SK-N-SH (cell line): ENCODE results near the gene CDKL5. TPM values are rescaled to one million over a fixed set of nuclear protein-coding genes. Genes with fewer than 3 reads are reported as not detected.

ENCODE experiments used
- CTCF ChIA-PET: fragments of 300-600, 350-600 bp; formaldehyde crosslinking; extraction: SDS; loops from one replicate; lab custom pipeline; 2021; lab: Yijun Ruan, JAX
- POLR2A ChIA-PET: fragments of 350-600 bp; sonication (Branson Sonifier 250); formaldehyde crosslinking; extraction: SDS; loops from one replicate; lab custom pipeline; 2020; ENCODE audit warnings: antibody characterized with exemption, inconsistent platforms; lab: Yijun Ruan, JAX
- DNase-seq: peaks from one replicate; pipeline ENCODE4 v3.0.0; 2012
- H2AFZ ChIP-seq: fragments of 200-600 bp; sonication (generic); 2 replicates; pipeline ENCODE4 v1.8.1; 2016; ENCODE audit warnings: antibody characterized with exemption, mild to moderate bottlenecking, low read depth
- H3F3A ChIP-seq: fragments of 200-600 bp; sonication (generic); replicated peaks from 2 replicates; pipeline ENCODE3; 2016; ENCODE audit warnings: antibody characterized with exemption, mild to moderate bottlenecking; ENCODE audit not compliant: insufficient read depth
- H3K27ac ChIP-seq, 2 experiments: fragments of 200-500 bp in 1 of 2; fragments of 200-600 bp in 1 of 2; sonication (Bioruptor generic) in 1 of 2; sonication (generic), shearing (Covaris generic) in 1 of 2; 2 replicates each; pipeline versions ENCODE4 v1.5.1 to v1.6.1; 2014 to 2016; ENCODE audit warnings: low read depth in 2 of 2, inconsistent platforms in 1 of 2, low read length in 1 of 2, mild to moderate bottlenecking in 1 of 2, mixed read lengths in 1 of 2
- H3K27me3 ChIP-seq: fragments of 200-600 bp; sonication (generic), shearing (Covaris generic); 2 replicates; pipeline ENCODE4 v1.6.1; 2016; ENCODE audit warnings: mixed run types; ENCODE audit not compliant: insufficient read depth
- H3K36me3 ChIP-seq, 2 experiments: fragments of 200-500 bp in 1 of 2; fragments of 200-600 bp in 1 of 2; sonication (Bioruptor generic) in 1 of 2; sonication (generic) in 1 of 2; replicated peaks in 1 of 2; 2 replicates each; pipeline versions ENCODE3 to v1.5.1; 2014 to 2016; ENCODE audit warnings: low read length in 1 of 2, mild to moderate bottlenecking in 1 of 2; ENCODE audit not compliant: insufficient read depth in 2 of 2, control insufficient read depth in 1 of 2
- H3K4me1 ChIP-seq, 2 experiments: fragments of 200-500 bp in 1 of 2; fragments of 200-600 bp in 1 of 2; sonication (Bioruptor generic) in 1 of 2; sonication (generic), shearing (Covaris generic) in 1 of 2; 2 replicates each; pipeline versions ENCODE4 v1.5.1 to v1.6.1; 2014 to 2016; ENCODE audit warnings: low read depth in 1 of 2, low read length in 1 of 2, mixed run types in 1 of 2; ENCODE audit not compliant: insufficient read depth in 2 of 2, control insufficient read depth in 1 of 2
- H3K4me2 ChIP-seq: fragments of 200-600 bp; sonication (generic), shearing (Covaris generic); 2 replicates; pipeline ENCODE4 v1.6.1; 2017; ENCODE audit warnings: mixed run types
- H3K4me3 ChIP-seq, 2 experiments: fragments of 200-500 bp in 1 of 2; fragments of 200-600 bp in 1 of 2; sonication (Bioruptor generic) in 1 of 2; sonication (generic), shearing (Covaris generic) in 1 of 2; 2 replicates each; pipeline versions ENCODE4 v1.5.1 to v1.8.1; 2014 to 2016; ENCODE audit warnings: low read depth in 2 of 2, inconsistent platforms in 1 of 2, low read length in 1 of 2, mild to moderate bottlenecking in 1 of 2, mixed read lengths in 1 of 2, moderate library complexity in 1 of 2
- H3K79me2 ChIP-seq: fragments of 200-600 bp; sonication (generic); 2 replicates; pipeline ENCODE4 v1.8.1; 2017; ENCODE audit warnings: mild to moderate bottlenecking; ENCODE audit not compliant: insufficient read depth
- H3K9ac ChIP-seq: fragments of 200-600 bp; sonication (generic); 2 replicates; pipeline ENCODE4 v1.6.1; 2017; ENCODE audit warnings: mixed run types
- H3K9me2 ChIP-seq: fragments of 200-600 bp; sonication (generic); 2 replicates; pipeline ENCODE4 v1.6.1; 2017; ENCODE audit warnings: mixed run types
- H3K9me3 ChIP-seq: fragments of 200-600 bp; sonication (generic); 2 replicates; pipeline ENCODE4 v1.6.1; 2017; ENCODE audit warnings: mixed run types, mild to moderate bottlenecking, moderate library complexity
- H4K20me1 ChIP-seq: fragments of 200-600 bp; sonication (generic); 2 replicates; pipeline ENCODE4 v1.6.1; 2017; ENCODE audit warnings: mild to moderate bottlenecking, mixed run types; ENCODE audit not compliant: insufficient read depth
- CHD2 ChIP-seq: fragments of 150-350 bp; IDR thresholded peaks from 2 replicates; pipeline ENCODE4 v1.6.1; 2018; ENCODE audit warnings: low read length; ENCODE audit not compliant: partially characterized antibody
- ELF1 ChIP-seq: IDR thresholded peaks from 2 replicates; pipeline ENCODE4 v1.4.0; 2012
- EZH2phosphoT487 ChIP-seq: fragments of 200-600 bp; sonication (generic); IDR thresholded peaks from 2 replicates; pipeline ENCODE4 v1.6.1; 2017; ENCODE audit warnings: low read depth, mixed run types, mild to moderate bottlenecking, antibody characterized with exemption, moderate library complexity, borderline replicate concordance
- FOSL2 ChIP-seq: IDR thresholded peaks from 2 replicates; pipeline ENCODE4 v1.4.0; 2012; ENCODE audit warnings: low read depth, mild to moderate bottlenecking, moderate library complexity, borderline replicate concordance
- FOXJ3 ChIP-seq: sonication (generic); formaldehyde crosslinking; IDR thresholded peaks from 2 replicates; pipeline ENCODE4 v1.5.1; 2020; ENCODE audit warnings: mild to moderate bottlenecking, missing genetic modification reagents
- FOXM1 ChIP-seq: IDR thresholded peaks from 2 replicates; pipeline ENCODE4 v1.4.0; 2012; ENCODE audit warnings: low read depth, mild to moderate bottlenecking
- IRF3 ChIP-seq: fragments of 150-350 bp; IDR thresholded peaks from 2 replicates; pipeline ENCODE4 v1.6.1; 2016; ENCODE audit warnings: mild to moderate bottlenecking, low read depth, low read length
- JUND ChIP-seq: IDR thresholded peaks from 2 replicates; pipeline ENCODE4 v1.4.0; 2012
- MEF2A ChIP-seq: IDR thresholded peaks from 2 replicates; pipeline ENCODE4 v1.4.0; 2012; ENCODE audit warnings: low read depth, borderline replicate concordance
- MXI1 ChIP-seq: IDR thresholded peaks from 2 replicates; pipeline ENCODE4 v1.6.1; 2012; ENCODE audit warnings: mild to moderate bottlenecking, low read depth, low read length, improper control_type of control experiment
- NFIC ChIP-seq: IDR thresholded peaks from 2 replicates; pipeline ENCODE4 v1.4.0; 2012; ENCODE audit warnings: borderline replicate concordance
- NRF1 ChIP-seq: IDR thresholded peaks from 2 replicates; pipeline ENCODE4 v1.6.1; 2012; ENCODE audit warnings: low read depth, mild to moderate bottlenecking, low read length
- POLR2AphosphoS5 ChIP-seq: IDR thresholded peaks from 2 replicates; pipeline ENCODE4 v1.6.1; 2012; ENCODE audit warnings: low read depth, low read length
- RCOR1 ChIP-seq: fragments of 150-350 bp; IDR thresholded peaks from 2 replicates; pipeline ENCODE4 v1.6.1; 2017; ENCODE audit warnings: antibody characterized with exemption, low read length
- SIN3A ChIP-seq: IDR thresholded peaks from 2 replicates; pipeline ENCODE4 v1.6.1; 2012; ENCODE audit warnings: low read depth, mild to moderate bottlenecking, low read length, moderate library complexity, borderline replicate concordance
- ZBTB33 ChIP-seq: IDR thresholded peaks from 2 replicates; pipeline ENCODE4 v1.4.0; 2012; ENCODE audit warnings: low read depth, borderline replicate concordance
- WGBS: methylation state at CpG from one replicate; pipeline ENCODE4 v1.1.6; 2017; ENCODE audit warnings: low lambda C conversion rate; 5-methylcytosine and 5-hydroxymethylcytosine counted together
- polyA plus RNA-seq, 3 experiments: library from polyadenylated mRNA; depleted of rRNA; stranded (reverse); fragments of >200 nt; gene quantifications; 2 replicates each; pipeline ENCODE4 v1.2.3, GENCODE V29; 2012
- TF ChIP-seq, protein P1 (sequence below): IDR thresholded peaks from 2 replicates; pipeline ENCODE4 v1.6.1; 2012; ENCODE audit warnings: mild to moderate bottlenecking, low read depth, low read length, moderate library complexity
- TF ChIP-seq, protein P2 (sequence below): IDR thresholded peaks from 2 replicates; pipeline ENCODE4; 2012
- TF ChIP-seq, protein P3 (sequence below): fragments of 150-350 bp; IDR thresholded peaks from 2 replicates; pipeline ENCODE4 v1.6.1; 2017; ENCODE audit warnings: antibody characterized with exemption, low read length, low read depth, borderline replicate concordance
- TF ChIP-seq, protein P4 (sequence below): fragments of 200-600 bp; sonication (generic); IDR thresholded peaks from 2 replicates; pipeline ENCODE4 v1.6.1; 2017; ENCODE audit warnings: antibody characterized with exemption, mild to moderate bottlenecking, moderate library complexity

The CDKL5 gene
- polyA plus RNA-seq, 1 of the 3 experiments (the other 2 are of a cell fraction) = 1.3 TPM

DNA sequence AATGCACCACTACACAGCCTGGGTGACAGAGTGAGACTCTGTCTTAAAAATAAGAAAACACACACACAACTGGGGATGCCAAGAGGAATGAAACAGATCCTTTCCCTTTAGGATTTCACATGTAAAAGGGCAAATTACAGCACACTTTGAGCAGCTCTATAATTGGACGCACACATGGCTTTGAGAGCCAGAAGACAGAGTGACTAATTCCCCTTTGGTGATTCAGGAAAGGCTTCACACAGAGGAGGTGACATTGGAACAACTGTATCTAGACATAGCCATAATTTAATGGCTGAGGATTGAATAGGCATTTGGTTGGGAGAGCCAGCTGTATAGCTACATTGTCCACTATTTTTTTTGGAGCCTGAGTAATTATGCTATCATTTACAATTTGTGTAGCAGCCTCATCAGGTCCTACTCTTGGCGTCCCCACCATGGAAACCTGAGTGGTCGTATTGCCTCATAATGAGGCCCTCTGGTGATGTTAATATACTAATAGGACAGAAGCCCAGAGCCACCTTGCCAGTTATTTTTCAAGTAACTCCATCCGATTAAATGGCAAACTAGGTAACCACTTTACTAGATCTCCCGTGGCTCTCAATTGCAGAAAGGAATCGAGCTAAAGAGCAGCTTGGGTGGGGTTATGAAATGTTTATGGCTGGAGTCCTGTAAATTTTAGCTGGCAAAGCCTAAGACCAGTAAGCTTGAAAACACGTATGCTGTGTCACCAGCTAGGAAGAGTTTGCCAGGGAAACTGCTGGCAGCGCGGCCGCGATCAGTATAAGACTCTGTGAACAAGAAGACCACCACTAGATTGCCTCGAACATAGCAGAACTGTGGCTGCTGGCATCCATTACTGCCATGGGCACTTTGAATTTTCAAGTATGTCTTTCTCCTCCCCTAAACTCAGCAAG is 273.6 kb downstream of the CDKL5 start:
- Histone ChIP-seq H3K4me2 (no peak overlapping the region), H3K36me3 (no peaks in the 10 kb centered on the region), H4K20me1 (no peaks in the 10 kb centered on the region), H3K9me2 (no peaks in the 10 kb centered on the region), H3F3A (no peaks in the 10 kb centered on the region), H3K27ac (no peak overlapping the region), H3K9ac (no peak overlapping the region), H2AFZ (no peak overlapping the region), H3K79me2 (no peaks in the 10 kb centered on the region), H3K4me3 (no peak overlapping the region), H3K27me3 (no peaks in the 10 kb centered on the region), H3K4me1 (peaks cover 0 to 14% of the 10 kb centered on the region in 2 experiments; a peak in 1 of 4 replicates), H3K9me3 (no peaks in the 10 kb centered on the region)
- ChIA-PET CTCF (no interaction called here), POLR2A (no interaction called here)
- DNase-seq = no peak
- 54% methylated on average over 11 of the region's 12 CpGs for WGBS
- TF ChIP-seq, protein P1, sequence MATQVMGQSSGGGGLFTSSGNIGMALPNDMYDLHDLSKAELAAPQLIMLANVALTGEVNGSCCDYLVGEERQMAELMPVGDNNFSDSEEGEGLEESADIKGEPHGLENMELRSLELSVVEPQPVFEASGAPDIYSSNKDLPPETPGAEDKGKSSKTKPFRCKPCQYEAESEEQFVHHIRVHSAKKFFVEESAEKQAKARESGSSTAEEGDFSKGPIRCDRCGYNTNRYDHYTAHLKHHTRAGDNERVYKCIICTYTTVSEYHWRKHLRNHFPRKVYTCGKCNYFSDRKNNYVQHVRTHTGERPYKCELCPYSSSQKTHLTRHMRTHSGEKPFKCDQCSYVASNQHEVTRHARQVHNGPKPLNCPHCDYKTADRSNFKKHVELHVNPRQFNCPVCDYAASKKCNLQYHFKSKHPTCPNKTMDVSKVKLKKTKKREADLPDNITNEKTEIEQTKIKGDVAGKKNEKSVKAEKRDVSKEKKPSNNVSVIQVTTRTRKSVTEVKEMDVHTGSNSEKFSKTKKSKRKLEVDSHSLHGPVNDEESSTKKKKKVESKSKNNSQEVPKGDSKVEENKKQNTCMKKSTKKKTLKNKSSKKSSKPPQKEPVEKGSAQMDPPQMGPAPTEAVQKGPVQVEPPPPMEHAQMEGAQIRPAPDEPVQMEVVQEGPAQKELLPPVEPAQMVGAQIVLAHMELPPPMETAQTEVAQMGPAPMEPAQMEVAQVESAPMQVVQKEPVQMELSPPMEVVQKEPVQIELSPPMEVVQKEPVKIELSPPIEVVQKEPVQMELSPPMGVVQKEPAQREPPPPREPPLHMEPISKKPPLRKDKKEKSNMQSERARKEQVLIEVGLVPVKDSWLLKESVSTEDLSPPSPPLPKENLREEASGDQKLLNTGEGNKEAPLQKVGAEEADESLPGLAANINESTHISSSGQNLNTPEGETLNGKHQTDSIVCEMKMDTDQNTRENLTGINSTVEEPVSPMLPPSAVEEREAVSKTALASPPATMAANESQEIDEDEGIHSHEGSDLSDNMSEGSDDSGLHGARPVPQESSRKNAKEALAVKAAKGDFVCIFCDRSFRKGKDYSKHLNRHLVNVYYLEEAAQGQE = no peak
- TF ChIP-seq ZBTB33 = no peak
- TF ChIP-seq SIN3A = no peak
- no peak for TF ChIP-seq CHD2
- TF ChIP-seq, protein P2, sequence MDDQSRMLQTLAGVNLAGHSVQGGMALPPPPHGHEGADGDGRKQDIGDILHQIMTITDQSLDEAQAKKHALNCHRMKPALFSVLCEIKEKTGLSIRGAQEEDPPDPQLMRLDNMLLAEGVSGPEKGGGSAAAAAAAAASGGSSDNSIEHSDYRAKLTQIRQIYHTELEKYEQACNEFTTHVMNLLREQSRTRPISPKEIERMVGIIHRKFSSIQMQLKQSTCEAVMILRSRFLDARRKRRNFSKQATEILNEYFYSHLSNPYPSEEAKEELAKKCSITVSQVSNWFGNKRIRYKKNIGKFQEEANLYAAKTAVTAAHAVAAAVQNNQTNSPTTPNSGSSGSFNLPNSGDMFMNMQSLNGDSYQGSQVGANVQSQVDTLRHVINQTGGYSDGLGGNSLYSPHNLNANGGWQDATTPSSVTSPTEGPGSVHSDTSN = no peak
- TF ChIP-seq MXI1 = no peak
- TF ChIP-seq NRF1 = no peak
- no peak for TF ChIP-seq POLR2AphosphoS5
- TF ChIP-seq ELF1 = no peak
- no peak for TF ChIP-seq JUND
- TF ChIP-seq FOXM1 = no peak
- TF ChIP-seq, protein P3, sequence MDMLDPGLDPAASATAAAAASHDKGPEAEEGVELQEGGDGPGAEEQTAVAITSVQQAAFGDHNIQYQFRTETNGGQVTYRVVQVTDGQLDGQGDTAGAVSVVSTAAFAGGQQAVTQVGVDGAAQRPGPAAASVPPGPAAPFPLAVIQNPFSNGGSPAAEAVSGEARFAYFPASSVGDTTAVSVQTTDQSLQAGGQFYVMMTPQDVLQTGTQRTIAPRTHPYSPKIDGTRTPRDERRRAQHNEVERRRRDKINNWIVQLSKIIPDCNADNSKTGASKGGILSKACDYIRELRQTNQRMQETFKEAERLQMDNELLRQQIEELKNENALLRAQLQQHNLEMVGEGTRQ = no peak
- no peak for TF ChIP-seq IRF3
- TF ChIP-seq, protein P4, sequence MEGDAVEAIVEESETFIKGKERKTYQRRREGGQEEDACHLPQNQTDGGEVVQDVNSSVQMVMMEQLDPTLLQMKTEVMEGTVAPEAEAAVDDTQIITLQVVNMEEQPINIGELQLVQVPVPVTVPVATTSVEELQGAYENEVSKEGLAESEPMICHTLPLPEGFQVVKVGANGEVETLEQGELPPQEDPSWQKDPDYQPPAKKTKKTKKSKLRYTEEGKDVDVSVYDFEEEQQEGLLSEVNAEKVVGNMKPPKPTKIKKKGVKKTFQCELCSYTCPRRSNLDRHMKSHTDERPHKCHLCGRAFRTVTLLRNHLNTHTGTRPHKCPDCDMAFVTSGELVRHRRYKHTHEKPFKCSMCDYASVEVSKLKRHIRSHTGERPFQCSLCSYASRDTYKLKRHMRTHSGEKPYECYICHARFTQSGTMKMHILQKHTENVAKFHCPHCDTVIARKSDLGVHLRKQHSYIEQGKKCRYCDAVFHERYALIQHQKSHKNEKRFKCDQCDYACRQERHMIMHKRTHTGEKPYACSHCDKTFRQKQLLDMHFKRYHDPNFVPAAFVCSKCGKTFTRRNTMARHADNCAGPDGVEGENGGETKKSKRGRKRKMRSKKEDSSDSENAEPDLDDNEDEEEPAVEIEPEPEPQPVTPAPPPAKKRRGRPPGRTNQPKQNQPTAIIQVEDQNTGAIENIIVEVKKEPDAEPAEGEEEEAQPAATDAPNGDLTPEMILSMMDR = no peak
- TF ChIP-seq NFIC = no peak
- TF ChIP-seq MEF2A = no peak
- TF ChIP-seq EZH2phosphoT487 = no peak
- TF ChIP-seq FOSL2 = no peak
- TF ChIP-seq FOXJ3 (CRISPR knock-in tag) = no peak
- TF ChIP-seq RCOR1 = no peak
